NCI-H345 treated with DMSO at 0.1 percent for 48 hours (cell line): ENCODE measurements around the gene ZBTB48.

Source experiments
- DNase-seq: peaks from one replicate; lab custom pipeline; 2025; ENCODE audit not compliant: unreplicated experiment; lab: John Stamatoyannopoulos, UW

The ZBTB48 gene

GRCh38 chr1:6572653-6573383 lies 7.0 kb upstream of the ZBTB48 start:
- no peak for DNase-seq

GRCh38 chr1:6574025-6574620 lies 5.7 kb upstream of the ZBTB48 start:
- DNase-seq, result no peak

- DNase-seq, result no peak
Measured at GRCh38 chr1:6574818-6575217, 5.0 kb upstream of the ZBTB48 start.

GRCh38 chr1:6577831-6578525 lies 1.8 kb upstream of the ZBTB48 start:
- DNase-seq, result no peak

- no peak for DNase-seq
Measured at GRCh38 chr1:6578624-6579373, 995 bp upstream of the ZBTB48 start.

- no peak for DNase-seq
Measured at GRCh38 chr1:6580119-6580592, 362 bp downstream of the ZBTB48 start.

GRCh38 chr1:6580593-6581409 lies 1.0 kb downstream of the ZBTB48 start:
- DNase-seq, result no peak

- DNase-seq, result no peak
Measured at GRCh38 chr1:6581561-6582305, 1.9 kb downstream of the ZBTB48 start.

GRCh38 chr1:6582370-6582769 lies 2.6 kb downstream of the ZBTB48 start:
- no peak for DNase-seq

- no peak for DNase-seq
Measured at GRCh38 chr1:6584126-6585080, 4.6 kb downstream of the ZBTB48 start.

- DNase-seq, result no peak
Measured at GRCh38 chr1:6585081-6585722, 5.4 kb downstream of the ZBTB48 start.

- DNase-seq, result no peak
Measured at GRCh38 chr1:6585841-6586240, 6.0 kb downstream of the ZBTB48 start.

- DNase-seq, result no peak
Measured at GRCh38 chr1:6586404-6586816, 6.6 kb downstream of the ZBTB48 start.

- no peak for DNase-seq
Measured at GRCh38 chr1:6587261-6588005, 7.6 kb downstream of the ZBTB48 start.

- no peak for DNase-seq
Measured at GRCh38 chr1:6588128-6588892, 8.5 kb downstream of the ZBTB48 start.

GRCh38 chr1:6588893-6589520 lies 9.2 kb downstream of the ZBTB48 start:
- no peak for DNase-seq
